ENCODE data around the gene ERG28.
"Not testable (repeated sequence)": the region's sequence is repeated elsewhere in the genome, so short reads cannot be mapped to it uniquely, and the experiment has no call there.

Gene ERG28

DNA sequence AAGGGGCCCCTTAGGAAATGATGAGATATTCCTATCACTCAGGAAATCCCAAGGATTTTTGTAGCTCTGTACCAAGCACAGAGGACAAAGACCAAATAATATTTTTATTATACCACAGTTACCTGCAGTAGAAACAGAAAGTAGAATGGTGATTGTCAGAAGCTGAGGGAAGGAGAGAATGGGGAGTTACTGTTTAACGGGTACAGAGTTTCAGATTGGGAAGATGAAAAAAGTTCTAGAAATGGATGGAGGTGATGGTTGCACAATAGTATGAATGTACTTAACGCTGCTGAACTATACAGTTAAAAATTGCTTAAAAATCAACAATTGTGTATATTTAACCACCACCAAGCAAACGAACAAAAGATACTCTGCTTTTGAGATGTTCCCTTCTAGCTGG is 58.2 kb downstream of the ERG28 start:
- DNase-seq, result no peak
- no peak for TF ChIP-seq POLR2A (IDR thresholded peaks at IDR 0.05; ENCODE audit: low read length)
- no peak for TF ChIP-seq GATA1 (IDR thresholded peaks at IDR 0.05; ENCODE audit: low read depth, low read length)

DNA sequence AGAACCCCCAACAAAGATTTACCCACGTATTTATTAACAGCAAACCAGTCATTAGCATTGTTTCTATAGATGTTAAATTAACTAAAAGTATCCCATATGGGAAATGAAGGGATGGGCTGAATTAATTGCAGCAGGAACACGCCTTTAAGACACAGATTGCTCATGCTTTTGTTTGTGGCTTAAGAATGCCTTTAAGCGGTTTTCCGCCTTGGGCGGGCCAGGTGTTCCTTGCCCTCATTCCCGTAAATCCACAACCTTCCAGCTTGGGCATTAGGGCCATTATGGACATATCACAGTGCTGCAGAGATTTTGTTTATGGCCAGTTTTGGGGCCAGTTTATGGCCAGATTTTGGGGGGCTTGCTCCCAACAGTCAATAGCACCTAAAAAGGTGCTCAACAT is 59.6 kb downstream of the ERG28 start:
- DNase-seq, result not testable (repeated sequence)

DNA sequence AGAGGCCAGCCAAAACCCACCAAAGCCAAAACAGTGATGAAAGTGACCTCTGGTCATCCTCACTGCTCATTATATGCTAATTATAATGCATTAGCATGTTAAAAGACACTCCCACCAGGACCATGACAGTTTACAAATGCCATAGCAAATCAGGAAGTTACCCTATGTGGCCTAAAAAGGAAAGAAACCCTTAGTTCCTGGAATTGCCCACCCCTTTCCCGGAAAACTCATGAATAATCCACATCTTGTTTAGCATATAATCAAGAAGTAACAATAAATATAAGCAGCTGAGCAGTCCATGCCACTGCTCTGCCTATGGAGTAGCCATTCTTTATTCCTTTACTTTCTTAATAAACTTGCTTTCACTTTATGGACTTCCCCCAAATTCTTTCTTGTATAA is 60.6 kb downstream of the ERG28 start:
- DNase-seq, result not testable (repeated sequence)
